ENCODE results near the gene MC2R.

The MC2R gene

GRCh38 chr18:13888191-13888716, 27.1 kb downstream of the MC2R start:
- intact Hi-C loops (cut with DNase I; ENCODE audit: low total_unique reads): no loop called here
- no peak for TF ChIP-seq CTCF (IDR thresholded peaks at IDR 0.05)
- Histone ChIP-seq H3K36me3 (no peaks in the 10 kb centered on the region), H3K27ac (no peak overlapping the region), H3K27me3 (no peaks in the 10 kb centered on the region), H3K9me3 (no peaks in the 10 kb centered on the region), H3K4me3 (no peak overlapping the region), H3K4me1 (no peaks in the 10 kb centered on the region)
- no peak for DNase-seq

- no peaks in the 10 kb centered on the region for H3K27me3 ChIP-seq
- H3K36me3 ChIP-seq: no peaks in the 10 kb centered on the region
- no peaks in the 10 kb centered on the region for H3K4me1 ChIP-seq
- DNase-seq: no peak
- no peak overlapping the region for H3K4me3 ChIP-seq
- TF ChIP-seq CTCF (IDR thresholded peaks at IDR 0.05): no peak
- intact Hi-C loops (cut with DNase I; ENCODE audit: low total_unique reads): no loop called here
- no peaks in the 10 kb centered on the region for H3K9me3 ChIP-seq
- no peak overlapping the region for H3K27ac ChIP-seq
Measured at GRCh38 chr18:13885009-13885408, 30.3 kb downstream of the MC2R start.

GRCh38 chr18:13879937-13880336, 35.4 kb downstream of the MC2R start:
- Histone ChIP-seq H3K4me3 (no peak overlapping the region), H3K4me1 (no peaks in the 10 kb centered on the region), H3K27me3 (no peaks in the 10 kb centered on the region), H3K36me3 (no peaks in the 10 kb centered on the region), H3K9me3 (no peaks in the 10 kb centered on the region), H3K27ac (no peak overlapping the region)
- no peak for TF ChIP-seq CTCF (IDR thresholded peaks at IDR 0.05)
- intact Hi-C loops (cut with DNase I; ENCODE audit: low total_unique reads): loop anchor here (5.0 kb wide), 1 partner anchor 142 kb away; no protein-coding TSS in a partner anchor
- DNase-seq: no peak

- Histone ChIP-seq H3K27me3 (no peaks in the 10 kb centered on the region), H3K36me3 (no peaks in the 10 kb centered on the region), H3K27ac (no peak overlapping the region), H3K4me1 (no peaks in the 10 kb centered on the region), H3K9me3 (no peaks in the 10 kb centered on the region), H3K4me3 (no peak overlapping the region)
- intact Hi-C loops (cut with DNase I; ENCODE audit: low total_unique reads): no loop called here
- no peak for DNase-seq
- no peak for TF ChIP-seq CTCF (IDR thresholded peaks at IDR 0.05)
Measured at GRCh38 chr18:13879492-13879891, 35.8 kb downstream of the MC2R start.

- Histone ChIP-seq H3K27me3 (no peaks in the 10 kb centered on the region), H3K36me3 (no peaks in the 10 kb centered on the region), H3K4me1 (no peaks in the 10 kb centered on the region), H3K9me3 (no peaks in the 10 kb centered on the region), H3K27ac (no peak overlapping the region), H3K4me3 (no peak overlapping the region)
- DNase-seq: no peak
- intact Hi-C loops (cut with DNase I; ENCODE audit: low total_unique reads): no loop called here
- TF ChIP-seq CTCF (IDR thresholded peaks at IDR 0.05): no peak
Measured at GRCh38 chr18:13878857-13879256, 36.5 kb downstream of the MC2R start.

- DNase-seq: no peak
- Histone ChIP-seq H3K4me3 (no peak overlapping the region), H3K27me3 (peaks cover 0 to under 1% of the 10 kb centered on the region in 2 donors), H3K9me3 (no peaks in the 10 kb centered on the region), H3K4me1 (no peaks in the 10 kb centered on the region), H3K36me3 (no peaks in the 10 kb centered on the region), H3K27ac (no peak overlapping the region)
- no peak for TF ChIP-seq CTCF (IDR thresholded peaks at IDR 0.05)
- intact Hi-C loops (cut with DNase I; ENCODE audit: low total_unique reads): no loop called here
Measured at GRCh38 chr18:13877157-13877556, 38.2 kb downstream of the MC2R start.
